ENCODE results near the gene DPH6. TPM values are rescaled to one million over a fixed set of nuclear protein-coding genes. Genes with fewer than 3 reads are reported as not detected.

Gene DPH6
- total RNA-seq, 1 donor from 2014 or later: 18.8 TPM

DNA sequence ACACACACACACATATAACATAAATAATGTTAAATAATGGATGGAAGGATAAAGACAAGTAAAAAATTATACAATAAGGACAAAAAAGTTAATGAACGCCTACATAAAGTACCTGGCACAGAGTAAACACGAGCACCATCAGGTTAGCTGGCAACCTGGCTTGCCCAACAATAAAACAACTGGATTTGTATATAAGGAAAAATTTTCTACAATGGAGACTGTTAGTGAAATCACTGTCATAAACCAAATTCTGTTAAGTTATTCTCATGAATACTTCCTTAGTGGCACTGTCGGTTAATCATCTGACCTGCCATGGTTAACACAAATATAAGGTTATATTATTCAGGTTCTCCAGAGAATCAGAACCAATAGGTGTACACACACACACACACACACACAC lies 54.8 kb downstream of the DPH6 start:
- Mint-ChIP-seq H3K4me3 (no peak overlapping the region), H3K27me3 (no peaks in the 10 kb centered on the region), H3K27ac (no peak overlapping the region), H3K36me3 (ENCODE audit: low read depth) (peaks cover 30% of the 10 kb centered on the region), H3K4me1 (peaks cover 2% of the 10 kb centered on the region), H3K9me3 (peaks cover 18% of the 10 kb centered on the region)
- intact Hi-C loops (cut with micrococcal nuclease): no loop called here
- no peak for DNase-seq
- TF ChIP-seq, protein P1, sequence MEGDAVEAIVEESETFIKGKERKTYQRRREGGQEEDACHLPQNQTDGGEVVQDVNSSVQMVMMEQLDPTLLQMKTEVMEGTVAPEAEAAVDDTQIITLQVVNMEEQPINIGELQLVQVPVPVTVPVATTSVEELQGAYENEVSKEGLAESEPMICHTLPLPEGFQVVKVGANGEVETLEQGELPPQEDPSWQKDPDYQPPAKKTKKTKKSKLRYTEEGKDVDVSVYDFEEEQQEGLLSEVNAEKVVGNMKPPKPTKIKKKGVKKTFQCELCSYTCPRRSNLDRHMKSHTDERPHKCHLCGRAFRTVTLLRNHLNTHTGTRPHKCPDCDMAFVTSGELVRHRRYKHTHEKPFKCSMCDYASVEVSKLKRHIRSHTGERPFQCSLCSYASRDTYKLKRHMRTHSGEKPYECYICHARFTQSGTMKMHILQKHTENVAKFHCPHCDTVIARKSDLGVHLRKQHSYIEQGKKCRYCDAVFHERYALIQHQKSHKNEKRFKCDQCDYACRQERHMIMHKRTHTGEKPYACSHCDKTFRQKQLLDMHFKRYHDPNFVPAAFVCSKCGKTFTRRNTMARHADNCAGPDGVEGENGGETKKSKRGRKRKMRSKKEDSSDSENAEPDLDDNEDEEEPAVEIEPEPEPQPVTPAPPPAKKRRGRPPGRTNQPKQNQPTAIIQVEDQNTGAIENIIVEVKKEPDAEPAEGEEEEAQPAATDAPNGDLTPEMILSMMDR (IDR thresholded peaks at IDR 0.05): no peak
- ChIA-PET POLR2A (no interaction called here), CTCF (no interaction called here)
- no peak for ATAC-seq (ENCODE audit: low read depth)

GRCh38 chr15:35490511-35490910 lies 55.5 kb downstream of the DPH6 start:
- DNase-seq (no peak), ATAC-seq (ENCODE audit: low read depth) (no peak)
- no peak overlapping the region for H3K4me3 Mint-ChIP-seq
- H3K27ac Mint-ChIP-seq: no peak overlapping the region
- ChIA-PET POLR2A (no interaction called here), CTCF (no interaction called here)
- TF ChIP-seq, protein P1 (IDR thresholded peaks at IDR 0.05): no peak
- intact Hi-C loops (cut with micrococcal nuclease): no loop called here
- H3K36me3 Mint-ChIP-seq (ENCODE audit: low read depth): peaks cover 37% of the 10 kb centered on the region
- H3K9me3 Mint-ChIP-seq: peaks cover 24% of the 10 kb centered on the region
- H3K4me1 Mint-ChIP-seq: peaks cover 2% of the 10 kb centered on the region
- H3K27me3 Mint-ChIP-seq: no peaks in the 10 kb centered on the region

DNA sequence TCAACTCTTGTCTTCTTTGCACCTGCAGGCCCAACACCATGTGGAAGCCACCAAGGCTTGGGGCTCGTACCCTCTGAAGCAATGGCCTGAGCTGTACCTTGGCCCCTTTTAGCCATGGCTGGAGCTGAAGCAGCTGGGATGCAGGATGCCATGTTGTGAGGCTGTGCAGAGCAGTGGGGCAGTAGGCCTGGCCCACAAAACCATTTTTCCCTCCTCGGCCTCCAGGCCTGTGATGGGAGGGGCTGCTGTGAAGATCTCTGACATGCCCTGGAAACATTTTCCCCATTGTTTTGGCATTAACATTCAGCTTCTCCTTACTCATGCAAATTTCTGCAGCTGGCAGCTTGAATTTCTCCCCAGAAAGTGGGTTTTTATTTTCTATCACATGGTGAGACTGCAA lies 58.5 kb downstream of the DPH6 start:
- Mint-ChIP-seq H3K9me3 (peaks cover 29% of the 10 kb centered on the region), H3K4me3 (no peak overlapping the region), H3K27ac (no peak overlapping the region), H3K36me3 (ENCODE audit: low read depth) (peaks cover 49% of the 10 kb centered on the region), H3K27me3 (no peaks in the 10 kb centered on the region), H3K4me1 (no peaks in the 10 kb centered on the region)
- DNase-seq (no peak), ATAC-seq (ENCODE audit: low read depth) (no peak)
- CTCF ChIA-PET: no interaction called here
- TF ChIP-seq, protein P1 (IDR thresholded peaks at IDR 0.05): no peak
- POLR2A ChIA-PET: no interaction called here
- intact Hi-C loops (cut with micrococcal nuclease): no loop called here

GRCh38 chr15:35486296-35486695 lies 59.7 kb downstream of the DPH6 start:
- DNase-seq: no peak
- no peak overlapping the region for H3K27ac Mint-ChIP-seq
- no peak overlapping the region for H3K4me3 Mint-ChIP-seq

GRCh38 chr15:35485411-35485810 lies 60.6 kb downstream of the DPH6 start:
- H3K27me3 Mint-ChIP-seq: no peaks in the 10 kb centered on the region
- H3K27ac Mint-ChIP-seq: no peak overlapping the region
- no peaks in the 10 kb centered on the region for H3K4me1 Mint-ChIP-seq
- H3K4me3 Mint-ChIP-seq: no peak overlapping the region
- H3K36me3 Mint-ChIP-seq (ENCODE audit: low read depth): peaks cover 47% of the 10 kb centered on the region
- ATAC-seq (ENCODE audit: low read depth) (no peak), DNase-seq (no peak)
- ChIA-PET CTCF (no interaction called here), POLR2A (no interaction called here)
- peaks cover 29% of the 10 kb centered on the region for H3K9me3 Mint-ChIP-seq
- TF ChIP-seq, protein P1 (IDR thresholded peaks at IDR 0.05): no peak
- intact Hi-C loops (cut with micrococcal nuclease): no loop called here

More at GRCh38 chr15:35486296-35486695, 59.7 kb downstream of the DPH6 start:
- Mint-ChIP-seq H3K9me3 (peaks cover 29% of the 10 kb centered on the region), H3K27me3 (no peaks in the 10 kb centered on the region), H3K4me1 (no peaks in the 10 kb centered on the region), H3K36me3 (ENCODE audit: low read depth) (peaks cover 49% of the 10 kb centered on the region)
- ChIA-PET CTCF (no interaction called here), POLR2A (no interaction called here)
- no peak for ATAC-seq (ENCODE audit: low read depth)
- TF ChIP-seq, protein P1 (IDR thresholded peaks at IDR 0.05): no peak
- intact Hi-C loops (cut with micrococcal nuclease): no loop called here

All from activated B cell treated with CpG ODN at 0.5 μM for 24 hours (primary cell).